OCI-LY7 (cell line): ENCODE results near the gene NELFCD.

Source experiments
- CTCF ChIP-seq: fragments of 200-600 bp; sonication (generic); conservative IDR thresholded peaks from 2 replicates; pipeline ENCODE4 v1.5.1; 2014; ENCODE audit warnings: mild to moderate bottlenecking, antibody characterized with exemption, low read length, moderate library complexity, mixed read lengths
- EZH2phosphoT487 ChIP-seq: fragments of 200-600 bp; sonication (generic); IDR thresholded peaks from 2 replicates; pipeline ENCODE4 v1.6.1; 2018; ENCODE audit warnings: low read depth, borderline replicate concordance, mild to moderate bottlenecking, mixed run types, antibody characterized with exemption, low read length, moderate library complexity, mixed read lengths

GRCh38 chr20:58973179-58973578 is 7.9 kb upstream of the NELFCD start:
- no peak for TF ChIP-seq CTCF
- no peak for TF ChIP-seq EZH2phosphoT487
